Ascending aorta (tissue), 2 donors: ENCODE results near the gene SEC16B. TPM values are rescaled to one million over a fixed set of nuclear protein-coding genes. Genes with fewer than 3 reads are reported as not detected.

ENCODE experiments used
- DNase-seq, 2 donors: peaks; one replicate each; pipeline ENCODE4 v3.0.0-alpha.2; 2019; ENCODE audit warnings: low spot score in 2 of 2
- H3K27ac ChIP-seq, 2 donors: fragments of 200-600 bp; sonication (generic); one replicate each; pipeline ENCODE4 v1.5.1; 2016 to 2017; ENCODE audit warnings: mild to moderate bottlenecking in 1 of 2
- H3K27me3 ChIP-seq: fragments of 200-600 bp; sonication (generic); one replicate; pipeline ENCODE4 v1.5.1; 2017
- H3K36me3 ChIP-seq, 2 donors: fragments of 200-600 bp; sonication (generic); one replicate each; pipeline ENCODE4 v1.5.1; 2016
- H3K4me1 ChIP-seq, 2 donors: fragments of 200-600 bp; sonication (generic); one replicate each; pipeline ENCODE4 v1.5.1; 2016 to 2017; ENCODE audit warnings: mild to moderate bottlenecking in 1 of 2
- H3K4me3 ChIP-seq, 2 donors: fragments of 200-600 bp; sonication (generic); one replicate each; pipeline ENCODE4 v1.5.1; 2016 to 2017; ENCODE audit warnings: mild to moderate bottlenecking in 1 of 2
- H3K9me3 ChIP-seq, 2 donors: fragments of 200-600 bp; sonication (generic); one replicate each; pipeline ENCODE4 v1.5.1; 2016
- intact Hi-C: fragments of 100-400 bp; cut with DNase I; formaldehyde crosslinking; loops from one replicate; pipeline ENCODE4 v1.15.1; 2023
- total RNA-seq: library from RNA; depleted of rRNA; stranded (reverse); fragments of >200 nt; gene quantifications from one replicate; pipeline ENCODE4 v1.1.0, GENCODE V29; 2016
- TF ChIP-seq, protein P1 (sequence below), 3 experiments: fragments of 200-600 bp in 2 of 3; fragments of 450-650 bp in 1 of 3; sonication (generic) in 2 of 3; IDR thresholded peaks; one replicate each; pipeline ENCODE4 v1.5.1; 2016 to 2019; ENCODE audit warnings: antibody characterized with exemption in 3 of 3, mild to moderate bottlenecking in 1 of 3, moderate library complexity in 1 of 3

SEC16B gene
- total RNA-seq, 1 donor from 2014 or later: 8.6 TPM

DNA sequence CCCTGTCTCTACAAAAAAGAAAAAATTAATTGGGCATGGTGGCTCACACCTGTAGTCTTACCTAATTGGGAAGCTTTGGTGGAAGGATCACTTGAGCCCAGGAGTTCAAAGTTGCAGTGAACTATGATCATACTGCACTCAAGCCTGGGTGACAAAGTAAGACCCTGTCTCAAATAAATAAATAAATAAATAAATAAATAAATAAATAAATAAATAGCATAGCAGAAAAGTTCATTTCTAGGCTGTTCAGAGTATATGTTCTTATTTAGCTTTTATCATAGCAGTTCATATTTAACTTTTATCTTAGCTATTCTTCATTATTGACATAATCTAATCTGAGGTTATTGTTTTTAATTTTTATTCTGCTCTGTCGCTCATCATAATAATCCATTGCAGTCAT is 8.7 kb upstream of the SEC16B start:
- DNase-seq: no peak
- H3K4me3 ChIP-seq: no peak overlapping the region
- H3K9me3 ChIP-seq: no peaks in the 10 kb centered on the region
- intact Hi-C loops: no loop called here
- H3K4me1 ChIP-seq: peaks cover 0 to 8% of the 10 kb centered on the region in 2 donors
- H3K36me3 ChIP-seq: no peaks in the 10 kb centered on the region
- TF ChIP-seq, protein P1, sequence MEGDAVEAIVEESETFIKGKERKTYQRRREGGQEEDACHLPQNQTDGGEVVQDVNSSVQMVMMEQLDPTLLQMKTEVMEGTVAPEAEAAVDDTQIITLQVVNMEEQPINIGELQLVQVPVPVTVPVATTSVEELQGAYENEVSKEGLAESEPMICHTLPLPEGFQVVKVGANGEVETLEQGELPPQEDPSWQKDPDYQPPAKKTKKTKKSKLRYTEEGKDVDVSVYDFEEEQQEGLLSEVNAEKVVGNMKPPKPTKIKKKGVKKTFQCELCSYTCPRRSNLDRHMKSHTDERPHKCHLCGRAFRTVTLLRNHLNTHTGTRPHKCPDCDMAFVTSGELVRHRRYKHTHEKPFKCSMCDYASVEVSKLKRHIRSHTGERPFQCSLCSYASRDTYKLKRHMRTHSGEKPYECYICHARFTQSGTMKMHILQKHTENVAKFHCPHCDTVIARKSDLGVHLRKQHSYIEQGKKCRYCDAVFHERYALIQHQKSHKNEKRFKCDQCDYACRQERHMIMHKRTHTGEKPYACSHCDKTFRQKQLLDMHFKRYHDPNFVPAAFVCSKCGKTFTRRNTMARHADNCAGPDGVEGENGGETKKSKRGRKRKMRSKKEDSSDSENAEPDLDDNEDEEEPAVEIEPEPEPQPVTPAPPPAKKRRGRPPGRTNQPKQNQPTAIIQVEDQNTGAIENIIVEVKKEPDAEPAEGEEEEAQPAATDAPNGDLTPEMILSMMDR (IDR thresholded peaks at IDR 0.05): no peak
- no peak overlapping the region for H3K27ac ChIP-seq
- no peaks in the 10 kb centered on the region for H3K27me3 ChIP-seq

DNA sequence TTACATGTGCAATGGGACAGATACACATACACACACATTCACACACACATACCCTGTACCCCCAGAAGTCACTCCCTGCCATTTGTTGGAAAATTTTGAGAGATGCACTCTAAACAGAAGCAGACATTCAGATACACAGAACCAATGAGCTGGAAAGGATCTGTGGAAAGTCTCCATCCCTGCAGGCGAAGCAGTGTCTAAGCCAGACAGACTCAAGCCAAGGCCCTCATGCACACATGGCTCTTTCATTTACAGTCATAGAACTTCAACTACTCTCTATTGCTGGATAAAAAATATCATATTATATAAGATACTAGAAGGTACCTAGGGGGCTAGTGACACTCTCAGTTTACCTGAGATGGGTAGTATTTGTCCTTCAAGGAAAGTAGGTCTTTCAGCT is 7.3 kb upstream of the SEC16B start:
- Histone ChIP-seq H3K9me3 (no peaks in the 10 kb centered on the region), H3K27me3 (no peaks in the 10 kb centered on the region), H3K4me1 (no peaks in the 10 kb centered on the region), H3K36me3 (peaks cover 0 to 2% of the 10 kb centered on the region in 2 donors), H3K27ac (no peak overlapping the region), H3K4me3 (no peak overlapping the region)
- no peak for DNase-seq
- TF ChIP-seq, protein P1 (IDR thresholded peaks at IDR 0.05): no peak
- intact Hi-C loops: no loop called here

DNA sequence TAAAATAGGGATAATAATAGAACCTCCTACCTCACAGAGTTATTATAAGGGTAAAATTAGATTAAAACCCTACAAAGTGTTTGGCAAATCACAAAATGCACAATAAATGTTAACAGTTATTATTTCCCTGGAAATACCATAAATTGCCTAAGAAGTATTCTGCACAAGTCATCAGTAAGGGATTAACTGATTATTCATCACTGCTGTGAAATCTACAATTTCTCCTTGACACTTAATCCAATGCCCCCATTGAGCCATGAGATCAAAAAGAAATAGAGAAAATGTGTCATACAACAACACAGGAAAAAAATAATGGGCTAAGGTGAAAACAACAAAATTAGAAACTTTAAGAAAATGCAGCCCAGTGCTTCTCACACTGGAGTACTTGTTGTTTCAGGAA is 6.7 kb upstream of the SEC16B start:
- TF ChIP-seq, protein P1 (IDR thresholded peaks at IDR 0.05): no peak
- no peak overlapping the region for H3K27ac ChIP-seq
- no peaks in the 10 kb centered on the region for H3K4me1 ChIP-seq
- no peak for DNase-seq
- no peaks in the 10 kb centered on the region for H3K9me3 ChIP-seq
- H3K4me3 ChIP-seq: no peak overlapping the region
- H3K27me3 ChIP-seq: no peaks in the 10 kb centered on the region
- intact Hi-C loops: no loop called here
- peaks cover 0 to 2% of the 10 kb centered on the region in 2 donors for H3K36me3 ChIP-seq

DNA sequence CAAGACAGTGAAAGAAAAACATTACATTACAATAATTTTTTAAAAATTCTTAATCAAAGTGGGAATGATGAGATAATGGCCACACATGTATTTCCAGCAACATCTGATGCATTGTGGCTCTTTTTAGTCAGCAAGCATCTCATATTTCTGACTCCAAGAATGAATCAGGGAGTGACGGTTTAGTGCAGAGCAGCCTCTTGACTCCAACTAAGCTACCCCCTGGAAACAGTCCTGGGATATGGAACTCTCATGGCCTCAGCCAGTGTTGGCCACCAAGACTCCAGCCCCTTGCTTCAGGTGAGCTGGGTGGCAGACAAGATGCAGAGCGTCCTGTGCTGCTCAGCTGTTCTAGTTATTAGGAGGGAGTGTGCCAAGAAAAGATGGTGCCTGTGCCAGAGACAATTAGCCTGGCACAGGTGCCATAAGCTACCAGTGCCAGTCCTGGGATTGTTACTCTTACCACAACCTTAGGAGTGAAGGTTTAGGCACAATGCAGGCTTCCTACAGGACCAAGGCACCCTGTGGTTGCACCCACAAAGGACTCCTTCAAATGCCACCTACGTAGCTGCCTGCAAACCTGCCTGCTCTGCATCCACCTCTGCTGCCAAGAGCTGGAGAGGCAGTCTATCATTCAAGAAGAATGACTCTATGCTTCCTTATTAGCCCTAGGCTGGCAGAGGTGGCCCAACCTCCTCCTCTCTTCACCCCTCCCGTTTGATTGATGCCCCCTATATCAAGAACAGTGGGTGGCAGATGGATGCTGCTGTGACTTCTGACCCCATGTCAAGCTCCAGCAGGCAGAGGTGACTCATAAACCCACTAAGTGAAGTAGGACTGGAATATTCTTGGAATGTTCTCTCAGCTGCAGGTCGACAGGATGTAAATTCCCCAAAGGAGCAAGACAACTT is 6.0 kb upstream of the SEC16B start:
- no peaks in the 10 kb centered on the region for H3K27me3 ChIP-seq
- intact Hi-C loops: no loop called here
- no peak for DNase-seq
- peaks cover 0 to 2% of the 10 kb centered on the region in 2 donors for H3K36me3 ChIP-seq
- no peak overlapping the region for H3K27ac ChIP-seq
- H3K4me1 ChIP-seq: no peaks in the 10 kb centered on the region
- TF ChIP-seq, protein P1 (IDR thresholded peaks at IDR 0.05): no peak
- no peak overlapping the region for H3K4me3 ChIP-seq
- H3K9me3 ChIP-seq: no peaks in the 10 kb centered on the region

DNA sequence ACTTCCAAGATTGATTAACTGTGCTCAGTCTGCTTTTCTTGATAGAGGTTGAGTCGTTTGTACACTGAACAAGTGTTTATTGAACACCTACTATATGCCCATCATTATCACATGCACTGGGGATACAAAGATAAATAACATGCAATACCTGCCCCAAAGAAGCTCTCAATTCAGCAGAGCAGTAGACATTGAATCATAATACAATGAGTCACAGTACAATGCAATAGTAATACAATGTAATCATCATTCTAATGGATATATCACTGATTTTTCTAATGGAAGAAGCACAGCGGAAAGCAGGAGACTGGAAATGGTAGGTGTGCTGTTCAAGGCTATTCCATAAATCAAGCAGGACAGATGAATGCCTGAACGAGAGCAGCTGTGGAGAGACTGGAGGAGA is 3.7 kb upstream of the SEC16B start:
- no peaks in the 10 kb centered on the region for H3K4me1 ChIP-seq
- no peaks in the 10 kb centered on the region for H3K9me3 ChIP-seq
- TF ChIP-seq, protein P1 (IDR thresholded peaks at IDR 0.05): no peak
- intact Hi-C loops: no loop called here
- no peak overlapping the region for H3K4me3 ChIP-seq
- H3K36me3 ChIP-seq: peaks cover 0 to 2% of the 10 kb centered on the region in 2 donors
- H3K27ac ChIP-seq: no peak overlapping the region
- no peaks in the 10 kb centered on the region for H3K27me3 ChIP-seq
- no peak for DNase-seq
